HEK293 (cell line): ENCODE measurements around the gene ACTL8.

Experiments
- CTCF ChIP-seq: fragments of 450-650 bp; formaldehyde crosslinking; IDR thresholded peaks from 2 replicates; pipeline ENCODE4 v1.5.1; 2016; ENCODE audit warnings: missing biosample characterization, missing genetic modification characterization
- KLF16 ChIP-seq: fragments of 450-650 bp; formaldehyde crosslinking; IDR thresholded peaks from 2 replicates; pipeline ENCODE4 v1.5.1; 2017; ENCODE audit warnings: missing biosample characterization, missing genetic modification characterization
- YY1 ChIP-seq: fragments of 450-650 bp; formaldehyde crosslinking; IDR thresholded peaks from 2 replicates; pipeline ENCODE4 v1.5.1; 2018; ENCODE audit warnings: missing biosample characterization, missing genetic modification characterization
- ZNF133 ChIP-seq: fragments of 450-650 bp; formaldehyde crosslinking; IDR thresholded peaks from 2 replicates; pipeline ENCODE4 v1.5.1; 2016; ENCODE audit warnings: missing biosample characterization, missing genetic modification characterization
- ZNF518A ChIP-seq: fragments of 450-650 bp; formaldehyde crosslinking; conservative IDR thresholded peaks from 2 replicates; pipeline ENCODE4 v1.5.1; 2016; ENCODE audit warnings: low read depth, missing biosample characterization, missing genetic modification characterization
- ZNF549 ChIP-seq: fragments of 450-650 bp; IDR thresholded peaks from 2 replicates; pipeline ENCODE4 v1.5.1; 2018; ENCODE audit warnings: missing biosample characterization, missing genetic modification characterization, mild to moderate bottlenecking, inconsistent platforms, moderate library complexity
- ZNF747 ChIP-seq: fragments of 450-650 bp; formaldehyde crosslinking; IDR thresholded peaks from 2 replicates; pipeline ENCODE4 v1.5.1; 2016; ENCODE audit warnings: missing biosample characterization, missing genetic modification characterization
- ZSCAN18 ChIP-seq: fragments of 450-650 bp; formaldehyde crosslinking; IDR thresholded peaks from 2 replicates; pipeline ENCODE4 v1.5.1; 2016; ENCODE audit warnings: missing biosample characterization, missing genetic modification characterization

GRCh38 chr1:17867470-17867869, 112.3 kb downstream of the ACTL8 start:
- TF ChIP-seq CTCF (tag by site-specific recombination) (no peak), ZSCAN18 (tag by site-specific recombination) (no peak), ZNF747 (tag by site-specific recombination) (no peak), ZNF549 (tag by site-specific recombination) (no peak), KLF16 (no peak), ZNF518A (tag by site-specific recombination) (no peak), YY1 (no peak), ZNF133 (tag by site-specific recombination) (no peak)
